Endothelial cell of umbilical vein (primary cell): ENCODE results near the gene HDAC7. TPM values are rescaled to one million over a fixed set of nuclear protein-coding genes. Genes with fewer than 3 reads are reported as not detected.

ENCODE experiments used
- BruUV-seq: library from RNA; stranded (reverse); fragments of 400-500 nt; replicated peaks from 2 replicates; lab custom pipeline; 2021; lab: Mats Ljungman, UMichigan
- CTCF ChIA-PET: fragments of 300-600, 350-600 bp; sonication (Branson Sonifier 250); formaldehyde crosslinking; loops from one replicate; lab custom pipeline; 2021; ENCODE audit warnings: antibody characterized with exemption, inconsistent platforms; lab: Charles Lee
- POLR2A ChIA-PET: fragments of 300-600, 350-600 bp; sonication (Branson Sonifier 250); formaldehyde crosslinking; loops from one replicate; lab custom pipeline; 2021; ENCODE audit warnings: antibody characterized with exemption, inconsistent platforms; lab: Charles Lee
- DNase-seq: peaks from one replicate; pipeline ENCODE4 v3.0.0-alpha.2; 2011; ENCODE audit warnings: low read depth, low spot score
- FAIRE-seq: peaks from 2 replicates; lab custom pipeline; 2011; peaks lifted over from hg19 to GRCh38; lab: Jason Lieb, UNC
- H2AFZ ChIP-seq: 2 replicates; pipeline ENCODE4 v1.6.0; 2012; ENCODE audit warnings: low read depth, low read length, control low read depth, inconsistent platforms
- H3K27ac ChIP-seq: 2 replicates; pipeline ENCODE4 v1.5.1; 2011; ENCODE audit warnings: low read depth, mild to moderate bottlenecking, control low read depth, low read length, moderate library complexity; ENCODE audit not compliant: insufficient read depth
- H3K27me3 ChIP-seq, 2 experiments: 2 replicates each; pipeline versions ENCODE4 v1.6.0 to v1.6.1; 2011; ENCODE audit warnings: low read length in 2 of 2, mixed read lengths in 1 of 2; ENCODE audit not compliant: control insufficient read depth in 2 of 2, insufficient read depth in 2 of 2
- H3K36me3 ChIP-seq, 2 experiments: 2 replicates in 1 of 2; 3 replicates in 1 of 2; pipeline ENCODE4 v1.5.1; 2011; ENCODE audit warnings: low read length in 2 of 2, mild to moderate bottlenecking in 1 of 2, moderate library complexity in 1 of 2; ENCODE audit not compliant: control insufficient read depth in 2 of 2, insufficient read depth in 2 of 2; ENCODE audit errors: extremely low read depth in 1 of 2
- H3K4me1 ChIP-seq: 3 replicates; pipeline ENCODE4 v1.5.1; 2011; ENCODE audit warnings: mild to moderate bottlenecking, low read length; ENCODE audit not compliant: control insufficient read depth, insufficient read depth; ENCODE audit errors: extremely low read depth
- H3K4me2 ChIP-seq: 2 replicates; pipeline ENCODE4 v1.6.1; 2011; ENCODE audit warnings: low read length, control low read depth, mixed read lengths; ENCODE audit not compliant: insufficient read depth
- H3K4me3 ChIP-seq, 3 experiments: fragments of 200-600 bp in 1 of 3; sonication (generic), shearing (Covaris generic) in 1 of 3; replicated peaks in 1 of 3; 2 replicates each; pipeline ENCODE4 v1.5.1; 2011 to 2016; ENCODE audit warnings: control low read depth in 3 of 3, low read length in 3 of 3, mild to moderate bottlenecking in 2 of 3, inconsistent platforms in 1 of 3, low read depth in 1 of 3, moderate library complexity in 1 of 3; ENCODE audit not compliant: insufficient read depth in 1 of 3
- H3K79me2 ChIP-seq: 2 replicates; pipeline ENCODE4 v1.6.0; 2012; ENCODE audit warnings: low read length, inconsistent platforms; ENCODE audit not compliant: control insufficient read depth, insufficient read depth
- H3K9ac ChIP-seq: replicated peaks from 2 replicates; pipeline ENCODE3; 2011; ENCODE audit warnings: low read length, control low read depth; ENCODE audit not compliant: insufficient read depth; ENCODE audit errors: extremely low read depth
- H3K9me1 ChIP-seq: replicated peaks from 3 replicates; pipeline ENCODE4 v1.6.0; 2011; ENCODE audit warnings: mild to moderate bottlenecking, low read length; ENCODE audit not compliant: control insufficient read depth, insufficient read depth; ENCODE audit errors: extremely low read depth
- H3K9me3 ChIP-seq: replicated peaks from 2 replicates; pipeline ENCODE4 v1.5.1; 2012; ENCODE audit warnings: low read length, inconsistent platforms; ENCODE audit not compliant: control insufficient read depth, insufficient read depth
- H4K20me1 ChIP-seq: replicated peaks from 2 replicates; pipeline ENCODE3; 2011; ENCODE audit warnings: mild to moderate bottlenecking, low read length; ENCODE audit not compliant: control insufficient read depth, insufficient read depth; ENCODE audit errors: extremely low read depth
- CTCF ChIP-seq, 2 donors: IDR thresholded peaks; 1 replicate in 1 of 2; 2 replicates in 1 of 2; pipeline ENCODE4 v1.5.1; 2011; ENCODE audit warnings: low read length in 2 of 2, mild to moderate bottlenecking in 2 of 2, moderate library complexity in 2 of 2, control low read depth in 1 of 2, inconsistent platforms in 1 of 2, low read depth in 1 of 2; ENCODE audit not compliant: insufficient read depth in 1 of 2; ENCODE audit errors: extremely low read depth in 1 of 2
- FOS ChIP-seq: IDR thresholded peaks from 2 replicates; pipeline ENCODE4 v1.6.1; 2011; ENCODE audit warnings: mild to moderate bottlenecking, low read length, moderate library complexity, borderline replicate concordance; ENCODE audit not compliant: insufficient read depth
- GATA2 ChIP-seq: IDR thresholded peaks from 2 replicates; pipeline ENCODE4 v1.7.0; 2011; ENCODE audit warnings: low read depth, mild to moderate bottlenecking, moderate library complexity, mixed read lengths, low read length; ENCODE audit not compliant: insufficient read length, insufficient read depth
- JUN ChIP-seq: IDR thresholded peaks from 2 replicates; pipeline ENCODE4 v1.6.1; 2011; ENCODE audit warnings: borderline replicate concordance, low read depth; ENCODE audit not compliant: insufficient read length, insufficient read depth
- MYC ChIP-seq: IDR thresholded peaks from one replicate; pipeline ENCODE4 v1.6.1; 2011; ENCODE audit warnings: mild to moderate bottlenecking, low read depth, low read length
- POLR2A ChIP-seq: IDR thresholded peaks from 2 replicates; pipeline ENCODE4 v1.6.1; 2012; ENCODE audit warnings: low read depth, mild to moderate bottlenecking, control low read depth, low read length
- POLR2AphosphoS5 ChIP-seq: IDR thresholded peaks from 2 replicates; pipeline ENCODE4 v1.6.1; 2012; ENCODE audit warnings: low read depth, mild to moderate bottlenecking, control low read depth, low read length, moderate library complexity; ENCODE audit not compliant: insufficient read depth
- dilution Hi-C: fragments of 300-500 bp; cut with MboI; formaldehyde crosslinking; loops from one replicate; pipeline ENCODE4 v1.15.0; 2019; ENCODE audit warnings: low sequenced_read_pairs; ENCODE audit not compliant: extremely low pct_ligation_motif_present
- intact Hi-C: fragments of 100-400 bp; cut with micrococcal nuclease; formaldehyde crosslinking; loops from one replicate; pipeline ENCODE4 v1.10.0; 2022
- polyA plus RNA-seq, 4 experiments: library from polyadenylated mRNA; depleted of rRNA in 3 of 4; stranded (reverse) in 3 of 4; unstranded in 1 of 4; fragments of >200 nt; gene quantifications; 2 replicates each; pipeline versions ENCODE4 v1.2.1 to v1.2.3, GENCODE V29; 2011 to 2012; ENCODE audit warnings: missing spikeins in 1 of 4
- total RNA-seq: library from RNA; stranded (reverse); gene quantifications from 2 replicates; pipeline ENCODE4 v1.2.3, GENCODE V29; 2021
- TF ChIP-seq, protein P1 (sequence below): IDR thresholded peaks from 2 replicates; pipeline ENCODE4 v1.6.1; 2011; ENCODE audit not compliant: insufficient read depth, insufficient read length

HDAC7 gene
- total and polyA plus RNA-seq, 2 donors (not counting 3 experiments of a cell fraction or from before 2014, with no cell fraction given), result 119 to 249 TPM

DNA sequence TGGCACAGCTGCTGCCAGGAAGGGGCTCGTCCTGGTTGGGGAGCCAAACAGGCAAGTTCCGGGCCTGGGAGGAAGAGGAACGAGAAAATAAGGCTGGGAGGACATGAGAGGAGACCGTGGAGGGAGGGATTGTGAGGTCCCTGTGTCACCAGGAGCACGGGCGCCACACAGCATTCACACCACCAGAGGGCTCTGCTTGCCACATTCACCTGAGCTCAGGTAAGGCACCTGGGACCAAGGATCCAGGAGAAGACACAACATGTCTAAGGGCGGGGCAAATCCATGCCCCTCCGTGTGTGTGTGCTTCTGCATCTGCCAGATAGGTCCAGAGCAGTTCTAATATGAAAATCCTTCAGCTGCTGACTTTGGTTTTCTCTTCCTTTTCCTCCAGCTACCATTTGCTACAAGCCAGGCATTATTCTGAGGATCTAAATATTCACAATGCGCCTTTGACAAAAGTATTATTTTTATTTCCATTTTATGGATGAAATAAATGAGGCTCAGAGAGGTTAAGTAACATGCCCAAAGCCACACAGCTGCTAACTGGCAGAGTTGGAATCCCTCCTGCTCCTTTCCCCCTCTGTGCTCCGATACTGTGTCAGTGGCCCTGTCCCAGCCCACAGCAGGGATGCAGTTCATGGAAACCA lies 75.6 kb downstream of the HDAC7 start:
- DNase-seq (no peak), FAIRE-seq (no peak)
- no peaks in the 10 kb centered on the region for H3K79me2 ChIP-seq
- no peaks in the 10 kb centered on the region for H3K9me3 ChIP-seq
- dilution Hi-C loops (no loop called here), intact Hi-C loops (no loop called here)
- H3K36me3 ChIP-seq, result peaks cover 3 to 36% of the 10 kb centered on the region in 2 experiments
- peaks cover 11% of the 10 kb centered on the region for H3K4me1 ChIP-seq
- H3K4me3 ChIP-seq, result no peak overlapping the region
- H3K4me2 ChIP-seq, result no peak overlapping the region
- POLR2A ChIA-PET, result interaction anchor here (1.9 kb wide), 1 partner anchor 14 kb away, joined by 8 read pairs; the partner anchor contains the start of gene RAPGEF3
- BruUV-seq, result no TSS peak
- no peaks in the 10 kb centered on the region for H4K20me1 ChIP-seq
- no peak overlapping the region for H3K27ac ChIP-seq
- no peaks in the 10 kb centered on the region for H3K9me1 ChIP-seq
- TF ChIP-seq CTCF (IDR thresholded peaks at IDR 0.05; ENCODE audit: extremely low read depth in 1 of 2, insufficient read depth in 1 of 2, low read depth in 1 of 2, low read length in 2 of 2), result peak; percentile 23 to 62
- no peak for TF ChIP-seq FOS
- no peak for TF ChIP-seq JUN
- TF ChIP-seq MYC, result no peak
- TF ChIP-seq POLR2AphosphoS5, result peak; percentile 10
- TF ChIP-seq GATA2, result no peak
- peak; percentile 41 for TF ChIP-seq POLR2A
- TF ChIP-seq, protein P1, sequence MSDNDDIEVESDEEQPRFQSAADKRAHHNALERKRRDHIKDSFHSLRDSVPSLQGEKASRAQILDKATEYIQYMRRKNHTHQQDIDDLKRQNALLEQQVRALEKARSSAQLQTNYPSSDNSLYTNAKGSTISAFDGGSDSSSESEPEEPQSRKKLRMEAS, result no peak
- CTCF ChIA-PET, result interaction anchor here (0.9 to 10.4 kb wide), 7 partner anchors 11 to 95 kb away, joined by 5 to 385 read pairs (median 133); partner anchors contain the start of genes RAPGEF3 and SLC48A1
- no peak overlapping the region for H2AFZ ChIP-seq
- no peaks in the 10 kb centered on the region for H3K27me3 ChIP-seq
- no peak overlapping the region for H3K9ac ChIP-seq
